Endothelial cell of umbilical vein (primary cell): Measurements from ENCODE around the gene CCR4.

Experiments
- TF ChIP-seq, protein P1 (sequence below): IDR thresholded peaks from 2 replicates; pipeline ENCODE4 v1.6.1; 2011; ENCODE audit not compliant: insufficient read depth, insufficient read length
- TF ChIP-seq, protein P2 (sequence below), 2 donors: IDR thresholded peaks; 1 replicate in 1 of 2; 2 replicates in 1 of 2; pipeline ENCODE4 v1.5.1; 2011; ENCODE audit warnings: low read length in 2 of 2, mild to moderate bottlenecking in 2 of 2, moderate library complexity in 2 of 2, control low read depth in 1 of 2, inconsistent platforms in 1 of 2, low read depth in 1 of 2; ENCODE audit not compliant: insufficient read depth in 1 of 2; ENCODE audit errors: extremely low read depth in 1 of 2

DNA sequence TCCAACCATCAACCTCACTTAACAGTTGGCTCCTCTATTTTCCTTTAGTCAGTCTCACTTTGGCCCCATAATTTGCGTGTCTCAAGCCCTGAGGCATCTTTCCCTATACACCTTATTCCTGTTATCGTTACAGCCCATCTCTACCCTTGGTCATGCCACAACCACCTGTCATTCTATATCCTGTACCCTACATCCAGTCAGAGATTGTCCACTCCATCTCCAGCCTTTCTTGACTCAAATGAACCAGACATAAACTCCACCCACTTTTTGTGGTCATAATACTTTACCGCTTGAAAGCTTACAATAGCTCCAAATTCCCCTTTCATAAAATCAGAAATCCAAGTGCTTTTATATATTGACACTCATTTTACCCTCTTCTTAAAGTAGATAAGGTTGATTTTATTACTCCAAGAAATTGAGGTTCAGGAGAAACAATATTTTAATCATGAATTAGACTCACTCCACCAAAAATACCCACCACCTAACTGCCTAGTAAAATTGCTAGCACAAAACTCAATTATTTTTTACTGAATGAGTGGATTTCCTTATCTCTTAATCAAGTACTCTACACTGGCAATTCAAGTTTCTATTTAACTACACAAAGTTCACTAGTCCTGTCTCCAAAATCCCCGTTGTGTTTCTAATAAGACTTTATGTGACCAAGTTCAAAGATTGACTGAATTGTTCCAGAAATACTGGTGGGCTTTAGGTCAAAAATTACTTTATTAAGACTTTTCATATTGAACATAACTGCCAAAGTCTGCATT, 9.1 kb downstream of the CCR4 start:
- TF ChIP-seq, protein P1, sequence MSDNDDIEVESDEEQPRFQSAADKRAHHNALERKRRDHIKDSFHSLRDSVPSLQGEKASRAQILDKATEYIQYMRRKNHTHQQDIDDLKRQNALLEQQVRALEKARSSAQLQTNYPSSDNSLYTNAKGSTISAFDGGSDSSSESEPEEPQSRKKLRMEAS, result no peak
- TF ChIP-seq, protein P2, sequence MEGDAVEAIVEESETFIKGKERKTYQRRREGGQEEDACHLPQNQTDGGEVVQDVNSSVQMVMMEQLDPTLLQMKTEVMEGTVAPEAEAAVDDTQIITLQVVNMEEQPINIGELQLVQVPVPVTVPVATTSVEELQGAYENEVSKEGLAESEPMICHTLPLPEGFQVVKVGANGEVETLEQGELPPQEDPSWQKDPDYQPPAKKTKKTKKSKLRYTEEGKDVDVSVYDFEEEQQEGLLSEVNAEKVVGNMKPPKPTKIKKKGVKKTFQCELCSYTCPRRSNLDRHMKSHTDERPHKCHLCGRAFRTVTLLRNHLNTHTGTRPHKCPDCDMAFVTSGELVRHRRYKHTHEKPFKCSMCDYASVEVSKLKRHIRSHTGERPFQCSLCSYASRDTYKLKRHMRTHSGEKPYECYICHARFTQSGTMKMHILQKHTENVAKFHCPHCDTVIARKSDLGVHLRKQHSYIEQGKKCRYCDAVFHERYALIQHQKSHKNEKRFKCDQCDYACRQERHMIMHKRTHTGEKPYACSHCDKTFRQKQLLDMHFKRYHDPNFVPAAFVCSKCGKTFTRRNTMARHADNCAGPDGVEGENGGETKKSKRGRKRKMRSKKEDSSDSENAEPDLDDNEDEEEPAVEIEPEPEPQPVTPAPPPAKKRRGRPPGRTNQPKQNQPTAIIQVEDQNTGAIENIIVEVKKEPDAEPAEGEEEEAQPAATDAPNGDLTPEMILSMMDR (IDR thresholded peaks at IDR 0.05; ENCODE audit: extremely low read depth in 1 of 2, insufficient read depth in 1 of 2, low read depth in 1 of 2, low read length in 2 of 2), result no peak
